HEK293 (cell line): ENCODE measurements around the gene MRNIP.

Experiments used
- CTCF ChIA-PET: fragments of 350-600 bp; formaldehyde crosslinking; extraction: SDS; loops from one replicate; lab custom pipeline; 2021; ENCODE audit warnings: antibody characterized with exemption; lab: Yijun Ruan, JAX
- POLR2A ChIA-PET: fragments of 300-600 bp; formaldehyde crosslinking; extraction: SDS; loops from one replicate; lab custom pipeline; 2020; ENCODE audit warnings: antibody characterized with exemption, inconsistent platforms; lab: Yijun Ruan, JAX
- H3K27ac ChIP-seq: fragments of 200-500 bp; sonication (Bioruptor generic); 2 replicates; pipeline ENCODE4 v1.5.1; 2014; ENCODE audit warnings: low read depth, low read length, control low read depth, inconsistent platforms; ENCODE audit errors: extremely low read depth
- H3K36me3 ChIP-seq, 2 experiments: fragments of 200-500 bp in 1 of 2; sonication (Bioruptor generic) in 1 of 2; 1 replicate in 1 of 2; 2 replicates in 1 of 2; pipeline ENCODE4 v1.5.1; 2014 to 2017; ENCODE audit warnings: inconsistent platforms in 2 of 2, low read length in 2 of 2; ENCODE audit not compliant: control insufficient read depth in 2 of 2, insufficient read depth in 1 of 2
- H3K4me1 ChIP-seq: fragments of 200-500 bp; sonication (Bioruptor generic); 2 replicates; pipeline ENCODE4 v1.5.1; 2014; ENCODE audit warnings: mild to moderate bottlenecking, low read length, inconsistent platforms; ENCODE audit not compliant: control insufficient read depth, insufficient read depth
- H3K4me3 ChIP-seq: 2 replicates; pipeline ENCODE4 v1.5.1; 2011; ENCODE audit warnings: low read depth, mild to moderate bottlenecking, control low read depth, low read length, moderate library complexity
- H3K9me3 ChIP-seq: fragments of 200-500 bp; sonication (Bioruptor generic); 2 replicates; pipeline ENCODE4 v1.5.1; 2014; ENCODE audit warnings: low read depth, low read length, inconsistent platforms; ENCODE audit not compliant: control insufficient read depth, insufficient read depth
- OVOL3 ChIP-seq: fragments of 450-650 bp; formaldehyde crosslinking; IDR thresholded peaks from 2 replicates; pipeline ENCODE4 v1.5.1; 2016; ENCODE audit warnings: missing biosample characterization, missing genetic modification characterization
- RBAK ChIP-seq: fragments of 450-650 bp; formaldehyde crosslinking; IDR thresholded peaks from 2 replicates; pipeline ENCODE4 v1.5.1; 2016; ENCODE audit warnings: missing biosample characterization, missing genetic modification characterization
- ZBTB20 ChIP-seq: fragments of 450-650 bp; formaldehyde crosslinking; IDR thresholded peaks from 2 replicates; pipeline ENCODE4 v1.5.1; 2016; ENCODE audit warnings: missing biosample characterization, missing genetic modification characterization
- ZFP3 ChIP-seq: fragments of 450-650 bp; formaldehyde crosslinking; IDR thresholded peaks from 2 replicates; pipeline ENCODE4 v1.5.1; 2016; ENCODE audit warnings: low read depth, missing biosample characterization, missing genetic modification characterization
- ZNF155 ChIP-seq: fragments of 450-650 bp; formaldehyde crosslinking; IDR thresholded peaks from 2 replicates; pipeline ENCODE4 v1.5.1; 2016; ENCODE audit warnings: missing biosample characterization, missing genetic modification characterization
- ZNF157 ChIP-seq: fragments of 450-650 bp; formaldehyde crosslinking; IDR thresholded peaks from 2 replicates; pipeline ENCODE4 v1.5.1; 2016; ENCODE audit warnings: missing biosample characterization, missing genetic modification characterization
- ZNF184 ChIP-seq: fragments of 450-650 bp; IDR thresholded peaks from 2 replicates; pipeline ENCODE4 v1.5.1; 2018; ENCODE audit warnings: missing biosample characterization, mild to moderate bottlenecking, missing genetic modification characterization
- ZNF202 ChIP-seq: fragments of 450-650 bp; formaldehyde crosslinking; IDR thresholded peaks from 2 replicates; pipeline ENCODE4 v1.5.1; 2016; ENCODE audit warnings: missing biosample characterization, missing genetic modification characterization, borderline replicate concordance
- ZNF221 ChIP-seq: fragments of 450-650 bp; formaldehyde crosslinking; IDR thresholded peaks from 2 replicates; pipeline ENCODE4 v1.5.1; 2017; ENCODE audit warnings: missing biosample characterization, missing genetic modification characterization, borderline replicate concordance
- ZNF274 ChIP-seq, 2 experiments: fragments of 200-500 bp in 1 of 2; fragments of 450-650 bp in 1 of 2; sonication (Bioruptor generic) in 1 of 2; formaldehyde crosslinking in 1 of 2; IDR thresholded peaks; 2 replicates each; pipeline versions ENCODE4 v1.5.1 to v1.6.1; 2014 to 2016; ENCODE audit warnings: borderline replicate concordance in 1 of 2, inconsistent platforms in 1 of 2, low read length in 1 of 2, missing biosample characterization in 1 of 2, missing genetic modification characterization in 1 of 2
- ZNF341 ChIP-seq: fragments of 450-650 bp; formaldehyde crosslinking; IDR thresholded peaks from 2 replicates; pipeline ENCODE4; 2016; ENCODE audit warnings: low read depth, missing biosample characterization, missing genetic modification characterization
- ZNF433 ChIP-seq: fragments of 450-650 bp; formaldehyde crosslinking; IDR thresholded peaks from 2 replicates; pipeline ENCODE4 v1.5.1; 2016; ENCODE audit warnings: missing biosample characterization, missing genetic modification characterization, low read depth
- ZNF555 ChIP-seq: fragments of 450-650 bp; formaldehyde crosslinking; conservative IDR thresholded peaks from 2 replicates; pipeline ENCODE4 v1.5.1; 2017; ENCODE audit warnings: missing biosample characterization, mild to moderate bottlenecking, missing genetic modification characterization, inconsistent platforms
- ZNF629 ChIP-seq: fragments of 450-650 bp; formaldehyde crosslinking; IDR thresholded peaks from 2 replicates; pipeline ENCODE4 v1.5.1; 2017; ENCODE audit warnings: missing biosample characterization, missing genetic modification characterization
- ZNF658 ChIP-seq: fragments of 450-650 bp; formaldehyde crosslinking; IDR thresholded peaks from 2 replicates; pipeline ENCODE4; 2016; ENCODE audit warnings: missing biosample characterization, missing genetic modification characterization
- ZNF707 ChIP-seq: fragments of 450-650 bp; formaldehyde crosslinking; IDR thresholded peaks from 2 replicates; pipeline ENCODE4 v1.5.1; 2016; ENCODE audit warnings: missing biosample characterization, missing genetic modification characterization
- ZNF791 ChIP-seq: fragments of 450-650 bp; formaldehyde crosslinking; IDR thresholded peaks from 2 replicates; pipeline ENCODE4 v1.5.1; 2016; ENCODE audit warnings: missing biosample characterization, missing genetic modification characterization
- ZNF792 ChIP-seq: fragments of 450-650 bp; formaldehyde crosslinking; IDR thresholded peaks from 2 replicates; pipeline ENCODE4 v1.5.1; 2016; ENCODE audit warnings: missing biosample characterization, missing genetic modification characterization
- TF ChIP-seq, protein P1 (sequence below): fragments of 450-650 bp; formaldehyde crosslinking; IDR thresholded peaks from 2 replicates; pipeline ENCODE4 v1.5.1; 2016; ENCODE audit warnings: missing biosample characterization, missing genetic modification characterization
- TF ChIP-seq, protein P2 (sequence below): fragments of 450-650 bp; formaldehyde crosslinking; IDR thresholded peaks from 2 replicates; pipeline ENCODE4 v1.5.1; 2016; ENCODE audit warnings: missing biosample characterization, missing genetic modification characterization, low read depth
- TF ChIP-seq, protein P3 (sequence below): fragments of 450-650 bp; formaldehyde crosslinking; IDR thresholded peaks from 2 replicates; pipeline ENCODE4 v1.5.1; 2016; ENCODE audit warnings: missing biosample characterization, missing genetic modification characterization, borderline replicate concordance
- TF ChIP-seq, protein P4 (sequence below): fragments of 450-650 bp; formaldehyde crosslinking; IDR thresholded peaks from 2 replicates; pipeline ENCODE4 v1.5.1; 2017; ENCODE audit warnings: missing biosample characterization, missing genetic modification characterization
- TF ChIP-seq, protein P5 (sequence below): fragments of 450-650 bp; formaldehyde crosslinking; IDR thresholded peaks from 2 replicates; pipeline ENCODE4 v1.5.1; 2017; ENCODE audit warnings: missing biosample characterization, missing genetic modification characterization
- TF ChIP-seq, protein P6 (sequence below): fragments of 450-650 bp; formaldehyde crosslinking; IDR thresholded peaks from 2 replicates; pipeline ENCODE4 v1.5.1; 2016; ENCODE audit warnings: missing biosample characterization, missing genetic modification characterization

The MRNIP gene

DNA sequence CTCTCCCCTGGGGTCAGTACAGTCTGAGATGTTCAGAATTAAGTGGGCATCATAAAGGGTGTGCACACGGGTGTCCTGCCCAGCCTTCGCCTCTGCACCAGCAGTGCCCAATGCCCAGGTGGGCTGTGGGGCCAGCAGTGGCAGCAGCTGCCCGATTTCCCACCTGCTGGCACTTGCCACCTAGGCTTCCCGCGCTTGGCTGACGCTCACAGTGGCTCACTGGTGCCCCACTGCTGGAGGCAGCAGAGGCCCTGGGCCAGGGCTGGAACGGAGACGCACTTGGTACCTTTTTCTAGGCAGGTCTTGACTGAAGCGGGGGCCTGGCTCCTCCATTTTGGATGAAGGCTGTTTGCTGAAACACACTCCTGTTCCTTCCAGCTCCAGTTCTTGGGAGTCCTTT lies 17.0 kb downstream of the MRNIP start (continued):
- no peak for TF ChIP-seq ZNF157 (tag by site-specific recombination)
- TF ChIP-seq, protein P1, sequence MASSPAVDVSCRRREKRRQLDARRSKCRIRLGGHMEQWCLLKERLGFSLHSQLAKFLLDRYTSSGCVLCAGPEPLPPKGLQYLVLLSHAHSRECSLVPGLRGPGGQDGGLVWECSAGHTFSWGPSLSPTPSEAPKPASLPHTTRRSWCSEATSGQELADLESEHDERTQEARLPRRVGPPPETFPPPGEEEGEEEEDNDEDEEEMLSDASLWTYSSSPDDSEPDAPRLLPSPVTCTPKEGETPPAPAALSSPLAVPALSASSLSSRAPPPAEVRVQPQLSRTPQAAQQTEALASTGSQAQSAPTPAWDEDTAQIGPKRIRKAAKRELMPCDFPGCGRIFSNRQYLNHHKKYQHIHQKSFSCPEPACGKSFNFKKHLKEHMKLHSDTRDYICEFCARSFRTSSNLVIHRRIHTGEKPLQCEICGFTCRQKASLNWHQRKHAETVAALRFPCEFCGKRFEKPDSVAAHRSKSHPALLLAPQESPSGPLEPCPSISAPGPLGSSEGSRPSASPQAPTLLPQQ = no peak
- TF ChIP-seq, protein P2, sequence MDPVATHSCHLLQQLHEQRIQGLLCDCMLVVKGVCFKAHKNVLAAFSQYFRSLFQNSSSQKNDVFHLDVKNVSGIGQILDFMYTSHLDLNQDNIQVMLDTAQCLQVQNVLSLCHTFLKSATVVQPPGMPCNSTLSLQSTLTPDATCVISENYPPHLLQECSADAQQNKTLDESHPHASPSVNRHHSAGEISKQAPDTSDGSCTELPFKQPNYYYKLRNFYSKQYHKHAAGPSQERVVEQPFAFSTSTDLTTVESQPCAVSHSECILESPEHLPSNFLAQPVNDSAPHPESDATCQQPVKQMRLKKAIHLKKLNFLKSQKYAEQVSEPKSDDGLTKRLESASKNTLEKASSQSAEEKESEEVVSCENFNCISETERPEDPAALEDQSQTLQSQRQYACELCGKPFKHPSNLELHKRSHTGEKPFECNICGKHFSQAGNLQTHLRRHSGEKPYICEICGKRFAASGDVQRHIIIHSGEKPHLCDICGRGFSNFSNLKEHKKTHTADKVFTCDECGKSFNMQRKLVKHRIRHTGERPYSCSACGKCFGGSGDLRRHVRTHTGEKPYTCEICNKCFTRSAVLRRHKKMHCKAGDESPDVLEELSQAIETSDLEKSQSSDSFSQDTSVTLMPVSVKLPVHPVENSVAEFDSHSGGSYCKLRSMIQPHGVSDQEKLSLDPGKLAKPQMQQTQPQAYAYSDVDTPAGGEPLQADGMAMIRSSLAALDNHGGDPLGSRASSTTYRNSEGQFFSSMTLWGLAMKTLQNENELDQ (tag by site-specific recombination) = no peak
- no peak for TF ChIP-seq ZNF658 (tag by site-specific recombination)
- no peak for TF ChIP-seq ZNF791 (tag by site-specific recombination)
- no peak for TF ChIP-seq RBAK (tag by site-specific recombination)

DNA sequence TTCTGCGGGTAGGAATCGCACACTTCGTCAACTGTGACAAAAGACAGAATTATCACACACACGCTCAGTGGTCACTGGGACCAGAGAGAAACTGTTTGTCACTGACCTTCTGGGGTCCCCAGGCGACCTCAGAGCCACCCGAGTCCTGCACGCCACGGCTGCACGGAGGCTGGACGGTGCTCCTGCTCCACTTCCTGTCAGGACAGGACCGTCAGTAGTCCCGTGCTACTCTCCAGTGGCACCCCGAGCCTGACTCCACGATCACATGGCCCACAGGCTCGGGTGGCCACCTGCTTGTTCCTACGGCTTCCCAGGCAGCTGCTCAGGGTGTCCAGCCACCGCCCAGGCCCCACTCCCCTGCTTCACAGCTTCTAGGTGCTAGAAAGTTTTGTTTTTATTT lies 17.9 kb downstream of the MRNIP start:
- CTCF ChIA-PET = no interaction called here
- POLR2A ChIA-PET = no interaction called here
- TF ChIP-seq, protein P3, sequence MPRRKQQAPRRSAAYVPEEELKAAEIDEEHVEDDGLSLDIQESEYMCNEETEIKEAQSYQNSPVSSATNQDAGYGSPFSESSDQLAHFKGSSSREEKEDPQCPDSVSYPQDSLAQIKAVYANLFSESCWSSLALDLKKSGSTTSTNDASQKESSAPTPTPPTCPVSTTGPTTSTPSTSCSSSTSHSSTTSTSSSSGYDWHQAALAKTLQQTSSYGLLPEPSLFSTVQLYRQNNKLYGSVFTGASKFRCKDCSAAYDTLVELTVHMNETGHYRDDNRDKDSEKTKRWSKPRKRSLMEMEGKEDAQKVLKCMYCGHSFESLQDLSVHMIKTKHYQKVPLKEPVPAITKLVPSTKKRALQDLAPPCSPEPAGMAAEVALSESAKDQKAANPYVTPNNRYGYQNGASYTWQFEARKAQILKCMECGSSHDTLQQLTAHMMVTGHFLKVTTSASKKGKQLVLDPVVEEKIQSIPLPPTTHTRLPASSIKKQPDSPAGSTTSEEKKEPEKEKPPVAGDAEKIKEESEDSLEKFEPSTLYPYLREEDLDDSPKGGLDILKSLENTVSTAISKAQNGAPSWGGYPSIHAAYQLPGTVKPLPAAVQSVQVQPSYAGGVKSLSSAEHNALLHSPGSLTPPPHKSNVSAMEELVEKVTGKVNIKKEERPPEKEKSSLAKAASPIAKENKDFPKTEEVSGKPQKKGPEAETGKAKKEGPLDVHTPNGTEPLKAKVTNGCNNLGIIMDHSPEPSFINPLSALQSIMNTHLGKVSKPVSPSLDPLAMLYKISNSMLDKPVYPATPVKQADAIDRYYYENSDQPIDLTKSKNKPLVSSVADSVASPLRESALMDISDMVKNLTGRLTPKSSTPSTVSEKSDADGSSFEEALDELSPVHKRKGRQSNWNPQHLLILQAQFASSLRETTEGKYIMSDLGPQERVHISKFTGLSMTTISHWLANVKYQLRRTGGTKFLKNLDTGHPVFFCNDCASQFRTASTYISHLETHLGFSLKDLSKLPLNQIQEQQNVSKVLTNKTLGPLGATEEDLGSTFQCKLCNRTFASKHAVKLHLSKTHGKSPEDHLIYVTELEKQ (tag by site-specific recombination) = no peak
- TF ChIP-seq OVOL3 (tag by site-specific recombination) (no peak), ZNF629 (no peak), ZNF792 (tag by site-specific recombination) (no peak), ZNF555 (tag by site-specific recombination) (no peak), ZNF433 (tag by site-specific recombination) (no peak), ZNF341 (tag by site-specific recombination) (no peak), ZBTB20 (tag by site-specific recombination) (no peak), ZNF202 (tag by site-specific recombination) (no peak), ZNF184 (no peak), ZNF221 (tag by site-specific recombination) (no peak), ZNF707 (tag by site-specific recombination) (no peak), ZNF155 (no peak), ZFP3 (tag by site-specific recombination) (no peak), ZNF274 (IDR thresholded peaks at IDR 0.05; ENCODE audit: low read length) (no peak), ZNF274 (tag by site-specific recombination; IDR thresholded peaks at IDR 0.05; ENCODE audit: borderline replicate concordance) (no peak)
- TF ChIP-seq, protein P4, sequence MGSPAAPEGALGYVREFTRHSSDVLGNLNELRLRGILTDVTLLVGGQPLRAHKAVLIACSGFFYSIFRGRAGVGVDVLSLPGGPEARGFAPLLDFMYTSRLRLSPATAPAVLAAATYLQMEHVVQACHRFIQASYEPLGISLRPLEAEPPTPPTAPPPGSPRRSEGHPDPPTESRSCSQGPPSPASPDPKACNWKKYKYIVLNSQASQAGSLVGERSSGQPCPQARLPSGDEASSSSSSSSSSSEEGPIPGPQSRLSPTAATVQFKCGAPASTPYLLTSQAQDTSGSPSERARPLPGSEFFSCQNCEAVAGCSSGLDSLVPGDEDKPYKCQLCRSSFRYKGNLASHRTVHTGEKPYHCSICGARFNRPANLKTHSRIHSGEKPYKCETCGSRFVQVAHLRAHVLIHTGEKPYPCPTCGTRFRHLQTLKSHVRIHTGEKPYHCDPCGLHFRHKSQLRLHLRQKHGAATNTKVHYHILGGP (tag by site-specific recombination) = no peak
- TF ChIP-seq, protein P5, sequence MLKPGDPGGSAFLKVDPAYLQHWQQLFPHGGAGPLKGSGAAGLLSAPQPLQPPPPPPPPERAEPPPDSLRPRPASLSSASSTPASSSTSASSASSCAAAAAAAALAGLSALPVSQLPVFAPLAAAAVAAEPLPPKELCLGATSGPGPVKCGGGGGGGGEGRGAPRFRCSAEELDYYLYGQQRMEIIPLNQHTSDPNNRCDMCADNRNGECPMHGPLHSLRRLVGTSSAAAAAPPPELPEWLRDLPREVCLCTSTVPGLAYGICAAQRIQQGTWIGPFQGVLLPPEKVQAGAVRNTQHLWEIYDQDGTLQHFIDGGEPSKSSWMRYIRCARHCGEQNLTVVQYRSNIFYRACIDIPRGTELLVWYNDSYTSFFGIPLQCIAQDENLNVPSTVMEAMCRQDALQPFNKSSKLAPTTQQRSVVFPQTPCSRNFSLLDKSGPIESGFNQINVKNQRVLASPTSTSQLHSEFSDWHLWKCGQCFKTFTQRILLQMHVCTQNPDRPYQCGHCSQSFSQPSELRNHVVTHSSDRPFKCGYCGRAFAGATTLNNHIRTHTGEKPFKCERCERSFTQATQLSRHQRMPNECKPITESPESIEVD (tag by site-specific recombination) = no peak
- TF ChIP-seq, protein P6, sequence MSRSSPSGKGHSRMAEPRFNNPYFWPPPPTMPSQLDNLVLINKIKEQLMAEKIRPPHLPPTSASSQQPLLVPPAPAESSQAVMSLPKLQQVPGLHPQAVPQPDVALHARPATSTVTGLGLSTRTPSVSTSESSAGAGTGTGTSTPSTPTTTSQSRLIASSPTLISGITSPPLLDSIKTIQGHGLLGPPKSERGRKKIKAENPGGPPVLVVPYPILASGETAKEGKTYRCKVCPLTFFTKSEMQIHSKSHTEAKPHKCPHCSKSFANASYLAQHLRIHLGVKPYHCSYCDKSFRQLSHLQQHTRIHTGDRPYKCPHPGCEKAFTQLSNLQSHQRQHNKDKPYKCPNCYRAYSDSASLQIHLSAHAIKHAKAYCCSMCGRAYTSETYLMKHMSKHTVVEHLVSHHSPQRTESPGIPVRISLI (tag by site-specific recombination) = no peak

More for the DNA sequence above, 17.9 kb downstream of the MRNIP start:
- Histone ChIP-seq H3K27ac (no peak overlapping the region), H3K4me1 (no peaks in the 10 kb centered on the region), H3K36me3 (peaks cover 0 to 67% of the 10 kb centered on the region in 2 experiments), H3K9me3 (no peaks in the 10 kb centered on the region), H3K4me3 (no peak overlapping the region)
